CD4-positive, alpha-beta T cell treated with Interleukin-10 for 1 hour (primary cell): ENCODE measurements around the gene VWF.

Experiments used
- DNase-seq: peaks from one replicate; pipeline ENCODE4 v3.0.0-alpha.2; 2020

The VWF gene

DNA sequence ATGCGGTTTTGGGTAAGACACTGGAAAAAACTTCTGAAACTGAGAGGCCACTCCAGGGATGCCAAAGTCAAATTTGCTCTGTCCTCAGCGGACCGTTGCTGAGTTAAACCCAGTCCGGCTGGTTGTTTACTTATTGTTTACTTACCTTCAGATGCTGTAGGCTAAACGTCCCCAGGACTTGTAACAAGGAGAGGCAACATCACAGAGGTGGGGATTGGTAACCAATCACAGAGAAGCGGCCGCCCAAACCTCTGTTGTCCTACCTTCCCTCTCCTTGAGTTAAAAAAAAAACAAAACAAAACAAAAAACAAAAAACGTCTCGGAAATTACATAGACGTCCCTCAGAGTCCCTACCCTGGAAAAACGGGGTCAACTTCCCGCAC lies 179.8 kb downstream of the VWF start:
- DNase-seq = no peak

- DNase-seq = no peak
These were observed 180.4 kb downstream of the VWF start for GRCh38 chr12:5944053-5944452.

DNA sequence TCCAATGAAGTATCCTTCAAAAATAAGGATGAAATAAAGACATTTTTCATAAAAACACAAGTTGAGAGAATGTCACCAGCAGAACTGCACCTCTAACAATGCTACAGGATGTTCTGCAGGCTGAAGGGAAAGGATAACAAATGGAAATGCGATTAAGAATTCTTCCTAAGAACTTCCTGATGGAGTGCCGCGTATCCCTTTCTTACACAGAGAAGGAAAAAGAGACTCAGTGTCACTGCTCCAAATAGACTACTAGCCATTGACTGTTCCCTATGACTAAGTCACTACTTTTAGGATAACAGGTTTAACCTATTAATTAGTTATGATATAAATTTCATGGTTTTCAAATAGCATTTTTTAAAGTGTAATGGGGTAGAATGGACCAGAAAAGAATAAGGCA lies 182.6 kb downstream of the VWF start:
- no peak for DNase-seq

GRCh38 chr12:5927732-5928516 lies 196.5 kb downstream of the VWF start:
- no peak for DNase-seq

DNA sequence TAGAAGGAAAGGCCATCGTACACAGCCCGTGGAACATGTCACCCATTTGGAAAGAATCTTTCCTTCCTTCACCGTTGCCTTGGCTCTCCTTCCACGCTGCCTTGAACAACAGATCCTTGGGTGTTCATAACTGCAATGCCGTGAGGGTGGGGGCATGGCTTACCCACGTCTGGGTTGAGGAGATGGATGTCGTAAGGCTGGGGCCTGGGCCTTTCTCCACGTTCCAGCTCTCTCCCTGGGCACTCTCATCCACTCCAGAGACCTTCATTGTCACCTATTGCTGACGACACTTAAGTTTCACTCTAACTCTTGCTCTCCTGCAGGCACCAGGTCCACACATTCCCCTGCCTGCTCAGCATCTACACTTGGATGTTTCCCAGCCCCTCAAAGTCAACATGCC lies 198.8 kb downstream of the VWF start:
- DNase-seq = no peak

GRCh38 chr12:5924342-5924741 lies 200.1 kb downstream of the VWF start:
- DNase-seq = no peak

- DNase-seq = no peak
These were observed 200.7 kb downstream of the VWF start for GRCh38 chr12:5923751-5924150.

DNA sequence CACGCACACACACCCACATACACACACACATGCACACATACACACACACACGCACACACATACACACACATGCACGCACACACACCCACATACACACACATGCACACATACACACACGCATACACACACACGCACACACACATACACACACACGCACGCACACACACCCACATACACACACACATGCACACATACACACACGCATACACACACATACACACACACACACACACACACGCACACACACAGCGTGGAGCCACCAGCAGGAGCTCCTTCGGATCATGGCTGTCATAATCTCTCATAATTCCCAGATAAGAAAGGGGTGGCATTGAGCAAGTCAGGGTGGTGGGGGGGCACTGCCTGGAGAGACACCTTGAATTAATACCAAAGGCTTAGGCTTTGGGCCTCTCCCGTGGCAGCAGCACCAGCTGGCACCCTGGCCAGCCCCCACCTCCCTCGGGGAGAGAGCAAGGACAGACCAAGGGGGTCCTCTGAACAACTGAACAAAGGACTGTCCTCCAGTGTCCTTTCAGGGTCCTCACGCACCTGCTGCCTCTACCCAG lies 201.3 kb downstream of the VWF start:
- no peak for DNase-seq

- DNase-seq = no peak
These were observed 202.2 kb downstream of the VWF start for GRCh38 chr12:5921966-5922899.

- no peak for DNase-seq
These were observed 203.2 kb downstream of the VWF start for GRCh38 chr12:5921027-5921909.

DNA sequence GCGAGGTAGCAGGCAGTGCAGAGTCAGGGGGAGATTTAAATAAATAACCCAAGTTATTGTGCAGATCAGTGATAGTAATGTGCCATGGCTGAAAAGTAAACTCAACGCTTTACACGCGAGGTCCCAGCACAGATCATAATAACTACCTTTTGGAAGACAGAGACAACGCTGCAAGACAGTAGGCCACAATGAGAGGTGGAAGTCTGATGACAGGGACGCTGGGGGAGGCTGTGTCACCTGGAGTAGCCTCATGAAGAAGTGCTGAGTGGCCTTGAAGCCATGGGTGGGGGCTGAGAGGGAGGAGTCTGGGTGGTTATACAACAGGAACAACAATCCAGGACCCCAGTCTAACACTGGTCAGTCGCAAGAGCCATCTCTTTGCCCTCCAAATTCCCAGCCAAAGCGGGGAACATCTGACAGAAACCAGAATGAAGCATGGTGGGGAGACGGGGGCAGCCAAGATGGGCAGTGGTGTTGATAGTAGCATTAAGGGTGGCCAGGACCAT lies 207.6 kb downstream of the VWF start:
- no peak for DNase-seq

- no peak for DNase-seq
These were observed 209.0 kb downstream of the VWF start for GRCh38 chr12:5915511-5915910.

- no peak for DNase-seq
These were observed 209.9 kb downstream of the VWF start for GRCh38 chr12:5914387-5915149.

DNA sequence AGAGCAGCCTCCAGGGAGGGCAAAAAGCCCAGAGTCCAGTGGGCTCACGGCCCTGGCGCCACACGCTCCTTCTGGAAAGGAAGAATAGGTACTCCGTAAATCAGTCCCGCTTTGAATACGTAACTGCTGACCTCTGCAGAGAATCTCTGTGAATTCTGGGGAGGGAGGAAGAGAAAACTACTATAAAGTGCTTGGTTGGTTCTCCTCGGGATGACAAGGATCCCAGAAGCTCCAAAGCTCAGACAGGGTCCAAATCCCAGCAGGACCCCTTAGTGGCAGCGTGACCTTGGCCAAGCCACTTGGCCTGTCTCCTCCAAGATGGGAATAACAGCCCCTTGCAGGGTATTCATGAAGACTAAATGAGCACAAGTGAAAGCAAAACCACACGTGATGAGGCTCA lies 211.1 kb downstream of the VWF start:
- DNase-seq = no peak

- no peak for DNase-seq
These were observed 211.8 kb downstream of the VWF start for GRCh38 chr12:5912437-5913334.

GRCh38 chr12:5912011-5912410 lies 212.5 kb downstream of the VWF start:
- DNase-seq = no peak

DNA sequence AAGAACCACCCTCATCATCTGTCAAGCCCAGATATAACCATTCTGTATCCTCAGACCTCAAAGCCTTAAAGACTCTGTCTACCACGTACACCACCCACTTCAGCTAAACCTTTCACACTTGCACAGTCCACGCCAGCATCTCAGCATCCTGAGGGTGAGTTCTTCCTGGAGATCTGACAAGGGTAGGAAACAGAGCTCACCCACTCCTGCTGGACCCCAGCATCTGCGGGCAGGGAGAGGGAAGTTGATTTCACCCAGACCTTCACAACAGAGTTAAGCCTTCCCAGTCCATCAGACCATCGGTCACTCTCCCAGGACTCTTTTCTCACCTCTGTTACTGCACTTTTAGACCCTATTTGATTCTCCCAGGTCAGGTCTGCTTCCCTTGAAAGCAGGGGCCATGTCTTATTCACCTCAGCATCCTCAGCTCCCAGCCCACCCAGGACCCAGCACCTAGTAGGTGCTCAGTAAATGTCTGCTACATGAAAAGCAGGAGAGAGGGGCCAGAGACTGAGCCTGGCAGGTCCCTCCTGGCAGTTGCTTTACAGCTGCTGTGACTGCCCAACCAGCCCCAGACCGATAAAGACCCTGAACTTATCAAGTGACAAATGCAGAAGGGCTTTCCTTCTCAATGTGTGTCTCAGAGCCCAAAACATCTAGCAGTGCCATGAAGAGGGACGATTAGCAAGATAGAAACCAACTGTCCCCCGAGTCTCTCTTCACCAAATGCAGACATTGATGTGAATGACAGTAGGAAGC lies 213.5 kb downstream of the VWF start:
- no peak for DNase-seq

DNA sequence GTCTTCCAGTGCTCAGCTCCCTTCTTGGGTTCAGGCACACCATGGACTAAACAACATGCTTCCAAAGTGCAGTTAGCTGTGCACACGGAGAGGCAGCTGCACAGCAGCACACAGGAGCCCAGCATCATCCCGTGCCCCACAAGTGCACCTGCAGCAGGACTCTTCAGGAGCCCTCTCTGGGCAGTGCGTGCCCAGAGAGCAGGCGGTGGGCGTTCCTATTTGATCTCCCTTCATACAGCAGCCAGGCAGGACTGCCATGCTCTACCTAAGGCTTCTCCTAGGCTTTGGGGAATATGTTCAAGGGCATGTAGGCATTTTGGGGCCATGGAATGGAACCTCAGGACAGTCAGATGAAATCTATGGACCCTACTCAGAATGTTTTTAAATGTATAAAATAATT lies 214.9 kb downstream of the VWF start:
- DNase-seq = no peak

DNA sequence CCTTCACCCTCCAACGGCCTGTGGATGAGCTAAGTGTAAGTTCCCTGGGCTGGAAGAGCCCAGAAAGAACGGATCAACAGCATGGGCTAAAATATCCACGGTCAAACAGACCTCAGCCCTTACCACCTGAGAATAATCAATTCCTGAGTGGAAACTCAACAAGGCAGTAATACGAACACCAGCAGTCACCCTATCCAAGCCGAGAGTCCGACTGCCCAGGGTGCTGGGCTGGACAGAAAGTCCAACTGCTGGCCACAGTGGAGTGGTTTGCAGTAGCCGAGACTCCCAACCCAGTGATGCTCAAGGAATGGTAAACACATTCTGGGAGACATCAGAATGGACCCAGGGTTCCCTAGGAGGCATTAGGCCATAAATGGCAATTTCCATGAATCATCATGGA lies 216.2 kb downstream of the VWF start:
- no peak for DNase-seq

GRCh38 chr12:5907807-5908206 lies 216.7 kb downstream of the VWF start:
- no peak for DNase-seq
